Measurements from ENCODE around the gene IRF7.
"Not testable (repeated sequence)": the region's sequence is repeated elsewhere in the genome, so short reads cannot be mapped to it uniquely, and the experiment has no call there.

The IRF7 gene

DNA sequence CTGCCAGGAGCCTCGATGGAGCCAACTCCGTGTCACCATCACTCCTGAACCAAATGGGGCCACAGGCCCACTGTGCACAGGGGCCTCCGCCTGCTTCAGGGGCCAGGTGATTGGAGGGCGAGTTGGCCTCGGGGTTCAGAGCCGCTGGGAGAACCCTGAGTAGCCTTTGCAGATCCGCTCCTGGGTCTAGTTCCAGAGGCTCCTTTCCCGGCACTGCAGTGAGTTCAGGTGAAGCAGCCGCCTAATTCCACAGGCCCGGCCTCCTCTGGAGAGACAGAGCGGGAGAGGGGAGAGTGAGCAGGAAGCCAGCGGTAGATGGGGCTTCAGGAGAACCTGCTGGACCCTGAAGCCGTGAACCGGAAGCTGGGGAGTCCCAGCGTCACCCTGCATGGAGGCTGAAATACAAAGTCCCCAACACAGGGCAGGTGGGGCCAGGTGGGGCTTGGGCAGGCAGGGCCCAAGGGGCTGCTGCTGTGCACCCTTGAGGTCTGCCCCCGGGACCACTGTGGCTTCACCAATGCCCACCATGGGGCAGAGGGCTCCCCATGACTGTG, 43.9 kb upstream of the IRF7 start:
- Mint-ChIP-seq H3K4me3 (no peak overlapping the region), H3K9me3 (no peaks in the 10 kb centered on the region), H3K27ac (no peak overlapping the region), H3K36me3 (ENCODE audit: low read depth) (peaks cover 33% of the 10 kb centered on the region), H3K4me1 (peaks cover 4% of the 10 kb centered on the region), H3K27me3 (ENCODE audit: low read depth) (no peaks in the 10 kb centered on the region)
- TF ChIP-seq, protein P1, sequence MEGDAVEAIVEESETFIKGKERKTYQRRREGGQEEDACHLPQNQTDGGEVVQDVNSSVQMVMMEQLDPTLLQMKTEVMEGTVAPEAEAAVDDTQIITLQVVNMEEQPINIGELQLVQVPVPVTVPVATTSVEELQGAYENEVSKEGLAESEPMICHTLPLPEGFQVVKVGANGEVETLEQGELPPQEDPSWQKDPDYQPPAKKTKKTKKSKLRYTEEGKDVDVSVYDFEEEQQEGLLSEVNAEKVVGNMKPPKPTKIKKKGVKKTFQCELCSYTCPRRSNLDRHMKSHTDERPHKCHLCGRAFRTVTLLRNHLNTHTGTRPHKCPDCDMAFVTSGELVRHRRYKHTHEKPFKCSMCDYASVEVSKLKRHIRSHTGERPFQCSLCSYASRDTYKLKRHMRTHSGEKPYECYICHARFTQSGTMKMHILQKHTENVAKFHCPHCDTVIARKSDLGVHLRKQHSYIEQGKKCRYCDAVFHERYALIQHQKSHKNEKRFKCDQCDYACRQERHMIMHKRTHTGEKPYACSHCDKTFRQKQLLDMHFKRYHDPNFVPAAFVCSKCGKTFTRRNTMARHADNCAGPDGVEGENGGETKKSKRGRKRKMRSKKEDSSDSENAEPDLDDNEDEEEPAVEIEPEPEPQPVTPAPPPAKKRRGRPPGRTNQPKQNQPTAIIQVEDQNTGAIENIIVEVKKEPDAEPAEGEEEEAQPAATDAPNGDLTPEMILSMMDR (IDR thresholded peaks at IDR 0.05; ENCODE audit: unreplicated experiment in 3 of 3) = no peak

DNA sequence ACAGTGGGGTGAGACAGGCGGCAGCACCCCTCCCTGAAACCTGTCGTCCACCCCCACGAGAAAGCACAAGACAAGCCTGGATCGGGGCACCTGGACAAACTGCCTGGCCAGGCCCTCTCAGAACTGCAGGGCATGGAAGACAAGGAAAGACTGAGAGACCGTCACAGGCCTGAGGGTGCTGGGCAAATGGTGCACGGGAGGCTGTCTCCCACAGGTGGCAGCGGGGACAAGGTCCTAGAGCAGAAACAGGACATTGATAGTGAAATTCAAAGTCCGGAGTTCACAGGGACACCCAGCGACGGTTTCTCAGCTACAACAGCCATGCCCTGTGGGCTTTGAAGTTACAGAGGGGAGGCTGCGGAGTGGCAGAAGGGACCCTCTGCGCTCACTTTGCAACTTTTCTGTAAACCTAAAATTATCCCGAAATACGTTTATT, 42.0 kb upstream of the IRF7 start:
- Mint-ChIP-seq H3K36me3 (ENCODE audit: low read depth) (peaks cover 27% of the 10 kb centered on the region), H3K27ac (no peak overlapping the region), H3K9me3 (no peaks in the 10 kb centered on the region), H3K27me3 (ENCODE audit: low read depth) (no peaks in the 10 kb centered on the region), H3K4me1 (no peaks in the 10 kb centered on the region), H3K4me3 (no peak overlapping the region)
- TF ChIP-seq, protein P1 (IDR thresholded peaks at IDR 0.05; ENCODE audit: unreplicated experiment in 3 of 3) = no peak

DNA sequence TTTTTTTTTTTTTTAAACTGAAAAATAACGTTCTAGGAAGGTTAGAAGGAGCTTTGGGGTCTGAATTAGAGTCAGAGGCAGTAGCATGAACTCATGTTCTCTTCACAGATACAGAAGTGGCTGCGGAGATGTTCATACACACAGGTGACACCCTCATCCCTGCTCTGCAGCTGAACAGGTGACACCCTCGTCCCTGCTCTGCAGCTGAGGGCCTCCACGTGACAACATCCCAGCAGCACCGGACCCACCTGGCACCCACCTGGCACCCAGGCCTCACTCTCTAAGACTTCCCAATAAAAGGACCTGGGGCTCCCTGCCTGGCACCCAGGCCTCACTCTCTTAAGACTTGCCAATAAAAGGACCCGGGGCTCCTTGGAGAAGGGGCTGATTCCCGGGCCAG, 41.1 kb upstream of the IRF7 start:
- Mint-ChIP-seq H3K9me3 (no peaks in the 10 kb centered on the region), H3K27me3 (ENCODE audit: low read depth) (no peaks in the 10 kb centered on the region), H3K4me1 (no peaks in the 10 kb centered on the region), H3K27ac (no peak overlapping the region), H3K4me3 (no peak overlapping the region), H3K36me3 (ENCODE audit: low read depth) (peaks cover 28% of the 10 kb centered on the region)
- TF ChIP-seq, protein P1 (IDR thresholded peaks at IDR 0.05; ENCODE audit: unreplicated experiment in 3 of 3) = no peak

DNA sequence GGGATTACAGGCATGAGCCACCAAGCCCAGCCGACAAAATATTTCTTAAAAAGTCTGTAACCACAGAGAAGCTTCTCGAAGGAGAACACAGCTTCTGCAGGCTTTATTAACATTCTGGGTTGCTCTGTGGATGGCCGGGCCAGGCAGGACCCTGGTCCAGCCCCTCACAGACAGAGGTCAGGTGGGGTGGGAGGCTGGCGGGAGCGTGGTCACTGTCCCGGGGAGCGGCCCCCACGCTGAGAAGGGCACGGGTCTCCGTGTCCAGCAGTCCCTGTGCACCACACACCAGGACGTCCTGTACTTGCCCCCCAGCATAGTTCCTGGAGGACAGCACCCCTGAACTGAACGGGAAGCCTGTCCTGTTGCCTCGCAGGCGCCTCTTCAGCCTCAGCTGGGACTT, 40.7 kb upstream of the IRF7 start:
- Mint-ChIP-seq H3K27me3 (ENCODE audit: low read depth) (no peaks in the 10 kb centered on the region), H3K36me3 (ENCODE audit: low read depth) (peaks cover 33% of the 10 kb centered on the region), H3K27ac (no peak overlapping the region), H3K4me3 (no peak overlapping the region), H3K9me3 (no peaks in the 10 kb centered on the region), H3K4me1 (no peaks in the 10 kb centered on the region)
- TF ChIP-seq, protein P1 (IDR thresholded peaks at IDR 0.05; ENCODE audit: unreplicated experiment in 3 of 3) = no peak

DNA sequence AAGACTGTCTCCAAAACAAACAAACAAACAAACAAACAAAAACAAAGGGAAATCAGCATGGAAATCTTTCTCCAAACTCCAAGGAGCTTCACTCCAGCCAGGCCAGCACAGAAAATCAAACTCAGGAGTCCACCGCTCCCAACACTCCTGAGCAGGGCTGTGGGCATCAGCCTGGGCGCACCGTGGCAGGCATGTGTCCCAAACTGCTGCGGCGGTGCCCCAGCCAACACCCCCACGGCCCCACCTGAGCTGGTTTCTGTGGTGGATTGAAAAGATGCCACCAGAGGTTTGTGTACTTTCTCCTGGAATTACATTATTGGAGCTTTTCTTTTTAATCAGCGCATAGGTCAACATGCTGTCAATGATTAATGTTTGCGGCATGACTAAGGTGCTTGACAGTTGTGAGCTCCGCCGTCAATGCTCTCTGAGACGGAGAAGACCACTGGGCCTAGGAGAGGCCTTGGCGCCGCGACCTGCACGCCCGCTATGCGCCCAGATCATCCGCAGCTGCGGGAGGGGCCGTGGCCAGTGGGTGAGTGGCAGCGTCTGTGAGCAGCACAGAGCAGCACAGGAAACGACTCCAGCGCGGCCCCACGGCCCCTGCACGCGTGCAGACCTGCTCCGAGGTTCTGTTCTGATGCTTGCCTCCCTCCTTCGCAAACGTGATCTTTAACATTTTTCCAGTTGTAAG, 39.4 kb upstream of the IRF7 start:
- TF ChIP-seq, protein P1 (IDR thresholded peaks at IDR 0.05; ENCODE audit: unreplicated experiment in 3 of 3) = no peak
- H3K27ac Mint-ChIP-seq = peak overlapping the region in 1 of 3 experiments; percentile 28
- H3K27me3 Mint-ChIP-seq (ENCODE audit: low read depth) = no peaks in the 10 kb centered on the region
- H3K4me3 Mint-ChIP-seq = no peak overlapping the region
- H3K36me3 Mint-ChIP-seq (ENCODE audit: low read depth) = peaks cover 36% of the 10 kb centered on the region
- no peaks in the 10 kb centered on the region for H3K9me3 Mint-ChIP-seq
- H3K4me1 Mint-ChIP-seq = no peaks in the 10 kb centered on the region

DNA sequence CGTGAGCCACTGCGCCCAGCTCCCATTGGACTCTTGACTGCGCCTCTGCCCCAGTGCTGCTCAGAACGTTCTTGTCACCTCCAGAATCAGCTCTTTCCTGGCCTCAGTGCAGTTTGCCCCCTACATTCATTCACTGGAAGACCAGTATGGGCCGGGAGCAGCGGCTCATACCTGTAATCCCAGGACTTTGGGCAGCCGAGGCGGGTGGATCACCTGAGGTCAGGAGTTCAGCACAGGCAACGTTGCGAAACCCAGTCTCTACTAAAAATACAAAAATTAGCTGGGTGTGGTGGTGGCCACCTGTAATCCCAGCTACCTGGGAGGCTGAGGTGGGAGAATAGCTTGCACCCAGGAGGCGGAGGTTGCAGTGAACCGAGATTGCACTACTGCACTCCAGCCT, 38.7 kb upstream of the IRF7 start:
- H3K9me3 Mint-ChIP-seq; H3K4me1 Mint-ChIP-seq; H3K4me3 Mint-ChIP-seq; H3K27me3 Mint-ChIP-seq (ENCODE audit: low read depth); H3K27ac Mint-ChIP-seq: not testable (repeated sequence)
- H3K36me3 Mint-ChIP-seq (ENCODE audit: low read depth) = peaks cover 32% of the 10 kb centered on the region
